CD8-positive, alpha-beta memory T cell (primary cell): ENCODE measurements around the gene ITGB6. TPM values are rescaled to one million over a fixed set of nuclear protein-coding genes. Genes with fewer than 3 reads are reported as not detected.
A peak's percentile ranks its signal among the peaks of the same experiment; 100 is the strongest.

Source experiments
- CTCF ChIA-PET: fragments of 350-600 bp; sonication (Branson Sonifier 250); formaldehyde crosslinking; loops from one replicate; lab custom pipeline; 2021; ENCODE audit warnings: antibody characterized with exemption; lab: Charles Lee
- POLR2A ChIA-PET: fragments of 350-600 bp; sonication (Branson Sonifier 250); formaldehyde crosslinking; loops from one replicate; lab custom pipeline; 2021; ENCODE audit warnings: antibody characterized with exemption; lab: Charles Lee
- DNase-seq, 5 donors: peaks; one replicate each; pipeline versions ENCODE4 v3.0.0 to v3.0.0-alpha.2; 2020 to 2022; ENCODE audit warnings: mixed read lengths in 1 of 5
- H3K27ac ChIP-seq: one replicate; pipeline ENCODE4 v1.7.0; 2013; ENCODE audit warnings: low read depth, mild to moderate bottlenecking, low read length, moderate library complexity
- H3K27me3 ChIP-seq: 2 replicates; pipeline ENCODE4 v1.7.0; 2013; ENCODE audit warnings: low read length, mild to moderate bottlenecking; ENCODE audit not compliant: insufficient read depth, poor library complexity, severe bottlenecking
- H3K36me3 ChIP-seq: 2 replicates; pipeline ENCODE4 v1.7.0; 2013; ENCODE audit warnings: mild to moderate bottlenecking, low read length, moderate library complexity; ENCODE audit not compliant: insufficient read depth
- H3K4me1 ChIP-seq: 2 replicates; pipeline ENCODE4 v1.7.0; 2013; ENCODE audit warnings: mild to moderate bottlenecking, low read length, moderate library complexity; ENCODE audit not compliant: insufficient read depth
- H3K4me3 ChIP-seq: 2 replicates; pipeline ENCODE4 v1.7.0; 2013; ENCODE audit warnings: mild to moderate bottlenecking, low read length
- H3K9me3 ChIP-seq: 2 replicates; pipeline ENCODE4 v1.7.0; 2013; ENCODE audit warnings: mild to moderate bottlenecking, low read length
- H3K27ac Mint-ChIP-seq, 8 donors: one replicate each; pipeline ENCODE4 v1.8.0; 2020 to 2021; ENCODE audit warnings: mixed read lengths in 8 of 8, mild to moderate bottlenecking in 6 of 8, inconsistent platforms in 3 of 8, moderate library complexity in 3 of 8
- H3K27me3 Mint-ChIP-seq, 2 donors: one replicate each; pipeline ENCODE4 v1.8.0; 2020 to 2021; ENCODE audit warnings: mixed read lengths in 2 of 2, mild to moderate bottlenecking in 1 of 2, moderate library complexity in 1 of 2
- H3K36me3 Mint-ChIP-seq, 3 donors: one replicate each; pipeline ENCODE4 v1.8.0; 2020 to 2021; ENCODE audit warnings: mixed read lengths in 3 of 3, inconsistent platforms in 1 of 3, mild to moderate bottlenecking in 1 of 3
- H3K4me1 Mint-ChIP-seq, 3 donors: one replicate each; pipeline ENCODE4 v1.8.0; 2020 to 2021; ENCODE audit warnings: mixed read lengths in 3 of 3, inconsistent platforms in 1 of 3, mild to moderate bottlenecking in 1 of 3
- H3K4me3 Mint-ChIP-seq, 7 donors: one replicate each; pipeline ENCODE4 v1.8.0; 2020 to 2021; ENCODE audit warnings: mixed read lengths in 7 of 7, mild to moderate bottlenecking in 6 of 7, moderate library complexity in 4 of 7, inconsistent platforms in 2 of 7
- H3K9me3 Mint-ChIP-seq, 5 donors: one replicate each; pipeline ENCODE4 v1.8.0; 2020 to 2022; ENCODE audit warnings: mixed read lengths in 5 of 5, mild to moderate bottlenecking in 3 of 5, moderate library complexity in 2 of 5, inconsistent platforms in 1 of 5
- polyA plus RNA-seq: library from polyadenylated mRNA; unstranded; fragments of 300-500 nt; fragmentation: Illumina TruSeq; gene quantifications from one replicate; pipeline ENCODE4 v1.2.3, GENCODE V29; 2021
- total RNA-seq, 2 experiments: library from RNA; stranded (reverse); gene quantifications; one replicate each; pipeline ENCODE4 v1.2.3, GENCODE V29; 2021

The ITGB6 gene
- total and polyA plus RNA-seq, 3 experiments from 2014 or later = not detected

DNA sequence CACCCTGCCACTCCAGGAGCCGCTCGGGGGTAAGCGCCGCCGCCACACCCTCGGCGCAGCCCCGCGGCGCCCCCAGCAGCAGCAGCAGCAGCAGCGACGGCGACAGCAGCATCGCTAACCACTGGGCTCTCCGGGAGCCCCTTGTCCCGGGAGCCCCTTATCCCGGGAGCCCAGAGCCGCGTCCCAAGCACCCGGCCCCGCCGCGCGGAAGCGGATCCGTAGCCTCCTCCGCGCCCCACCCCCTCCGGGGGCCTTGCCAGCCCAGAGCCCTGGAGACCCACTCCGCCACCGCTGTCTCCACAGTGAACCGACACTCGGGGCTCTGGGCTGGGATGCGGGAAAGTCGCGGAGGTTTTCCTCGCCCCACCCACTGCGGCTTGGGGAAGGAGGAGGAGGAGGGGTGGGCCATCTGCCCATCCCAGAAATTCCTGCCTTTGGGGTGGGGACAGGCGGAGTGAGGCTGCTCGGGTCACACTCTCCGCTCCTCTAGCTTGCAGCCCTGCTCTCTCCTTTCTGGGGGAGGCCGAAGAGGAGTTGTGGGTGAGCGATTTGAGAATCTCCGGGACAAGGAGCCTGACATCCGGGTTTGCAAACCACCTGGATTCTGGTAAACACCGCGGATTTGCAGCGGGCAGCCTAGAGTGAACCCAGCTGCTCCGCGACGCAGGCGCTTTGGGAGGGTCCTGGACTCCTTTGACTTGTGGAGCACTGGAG lies 137.6 kb downstream of the ITGB6 start, which contains the start of gene PLA2R1:
Gene PLA2R1, minus strand, starts transcription at position 324 of the 714 bp plus-strand sequence. Its CDS starts 212 bp downstream, at position 112.
- H3K27ac Mint-ChIP-seq = no peak within 1 kb of the TSS
- Histone ChIP-seq H3K4me3 (peak within 1 kb of the TSS; percentile 26), H3K9me3 (no peaks in the 10 kb centered on the region), H3K27ac (no peak within 1 kb of the TSS), H3K36me3 (no peaks in the 10 kb centered on the region), H3K4me1 (no peaks in the 10 kb centered on the region), H3K27me3 (peaks cover 20% of the 10 kb centered on the region)
- H3K36me3 Mint-ChIP-seq = peaks cover 0 to 1% (median 0%) of the 10 kb centered on the region in 3 donors
- peaks cover 25 to 67% of the 10 kb centered on the region in 2 donors for H3K27me3 Mint-ChIP-seq
- no peak for DNase-seq
- H3K4me1 Mint-ChIP-seq = peaks cover 0 to 8% (median 3%) of the 10 kb centered on the region in 3 donors
- POLR2A ChIA-PET = no interaction called here
- peaks cover 0 to 2% (median 0%) of the 10 kb centered on the region in 5 donors for H3K9me3 Mint-ChIP-seq
- CTCF ChIA-PET = no interaction called here
- H3K4me3 Mint-ChIP-seq = peak within 1 kb of the TSS in 6 of 7 donors; percentile 38 to 74 (median 54)

- Histone ChIP-seq H3K36me3 (no peaks in the 10 kb centered on the region), H3K27ac (no peak overlapping the region), H3K9me3 (no peaks in the 10 kb centered on the region), H3K4me1 (no peaks in the 10 kb centered on the region), H3K4me3 (no peak overlapping the region), H3K27me3 (peaks cover 20% of the 10 kb centered on the region)
- ChIA-PET CTCF (no interaction called here), POLR2A (no interaction called here)
- H3K36me3 Mint-ChIP-seq = peaks cover 0 to 1% (median 0%) of the 10 kb centered on the region in 3 donors
- H3K4me3 Mint-ChIP-seq = peak overlapping the region in 2 of 7 donors; percentile 30 to 52
- peaks cover 25 to 67% of the 10 kb centered on the region in 2 donors for H3K27me3 Mint-ChIP-seq
- DNase-seq = no peak
- peaks cover 0 to 2% (median 0%) of the 10 kb centered on the region in 5 donors for H3K9me3 Mint-ChIP-seq
- H3K4me1 Mint-ChIP-seq = peaks cover 0 to 8% (median 3%) of the 10 kb centered on the region in 3 donors
- no peak overlapping the region for H3K27ac Mint-ChIP-seq
Observed at GRCh38 chr2:160061944-160062291, 138.2 kb downstream of the ITGB6 start.

DNA sequence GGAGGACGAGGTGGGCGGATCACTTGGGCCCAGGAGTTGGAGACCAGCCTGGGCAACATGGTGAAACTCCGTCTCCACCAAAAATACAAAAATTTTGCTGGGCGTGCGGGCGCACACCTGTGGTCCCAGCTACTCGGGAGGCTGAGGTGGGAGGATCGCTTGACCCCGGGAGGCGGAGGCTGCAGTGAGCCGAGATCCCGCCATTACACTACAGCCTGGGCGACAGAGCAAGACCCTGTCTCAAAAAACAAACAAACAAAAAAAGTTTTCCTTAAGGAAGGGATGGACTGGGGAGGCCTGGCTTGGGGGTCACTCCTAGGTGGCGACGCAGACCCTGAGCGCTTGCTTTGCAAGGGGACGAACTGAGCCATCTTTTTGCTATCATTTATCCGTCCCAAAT lies 138.5 kb downstream of the ITGB6 start:
- CTCF ChIA-PET = no interaction called here
- no peak overlapping the region for H3K27ac Mint-ChIP-seq

GRCh38 chr2:160060297-160060696 lies 139.8 kb downstream of the ITGB6 start:
- no peak overlapping the region for H3K4me3 Mint-ChIP-seq
- POLR2A ChIA-PET = no interaction called here

More for the DNA sequence above, 138.5 kb downstream of the ITGB6 start:
- peaks cover 0 to 8% (median 3%) of the 10 kb centered on the region in 3 donors for H3K4me1 Mint-ChIP-seq
- H3K27me3 Mint-ChIP-seq = peaks cover 25 to 66% of the 10 kb centered on the region in 2 donors
- H3K27ac ChIP-seq = no peak overlapping the region
- POLR2A ChIA-PET = no interaction called here
- H3K4me3 ChIP-seq = no peak overlapping the region
- H3K9me3 ChIP-seq = no peaks in the 10 kb centered on the region
- DNase-seq = no peak
- H3K4me3 Mint-ChIP-seq = no peak overlapping the region
- peaks cover 20% of the 10 kb centered on the region for H3K27me3 ChIP-seq
- H3K9me3 Mint-ChIP-seq = peaks cover 0 to 2% (median 0%) of the 10 kb centered on the region in 5 donors
- H3K36me3 Mint-ChIP-seq = peaks cover 0 to 1% (median 0%) of the 10 kb centered on the region in 3 donors
- H3K4me1 ChIP-seq = no peaks in the 10 kb centered on the region
- no peaks in the 10 kb centered on the region for H3K36me3 ChIP-seq

GRCh38 chr2:160057356-160057755 lies 142.7 kb downstream of the ITGB6 start:
- Mint-ChIP-seq H3K4me3 (no peak overlapping the region), H3K27ac (no peak overlapping the region), H3K27me3 (peaks cover 22 to 45% of the 10 kb centered on the region in 2 donors), H3K4me1 (no peaks in the 10 kb centered on the region), H3K36me3 (peaks cover 0 to 1% (median 0%) of the 10 kb centered on the region in 3 donors), H3K9me3 (peaks cover 0 to 4% (median 0%) of the 10 kb centered on the region in 5 donors)
- Histone ChIP-seq H3K4me3 (no peak overlapping the region), H3K4me1 (no peaks in the 10 kb centered on the region), H3K36me3 (no peaks in the 10 kb centered on the region), H3K27ac (no peak overlapping the region), H3K9me3 (no peaks in the 10 kb centered on the region), H3K27me3 (peaks cover 14% of the 10 kb centered on the region)
- CTCF ChIA-PET = no interaction called here
- DNase-seq = no peak
- POLR2A ChIA-PET = no interaction called here

More at GRCh38 chr2:160060297-160060696, 139.8 kb downstream of the ITGB6 start:
- no peak overlapping the region for H3K27ac Mint-ChIP-seq
- peaks cover 0 to 1% (median 0%) of the 10 kb centered on the region in 3 donors for H3K36me3 Mint-ChIP-seq
- CTCF ChIA-PET = no interaction called here
- Histone ChIP-seq H3K27me3 (peaks cover 20% of the 10 kb centered on the region), H3K4me1 (no peaks in the 10 kb centered on the region), H3K4me3 (no peak overlapping the region), H3K9me3 (no peaks in the 10 kb centered on the region), H3K27ac (no peak overlapping the region), H3K36me3 (no peaks in the 10 kb centered on the region)
- peaks cover 0 to 4% (median 0%) of the 10 kb centered on the region in 5 donors for H3K9me3 Mint-ChIP-seq
- peaks cover 0 to 8% (median 3%) of the 10 kb centered on the region in 3 donors for H3K4me1 Mint-ChIP-seq
- H3K27me3 Mint-ChIP-seq = peaks cover 25 to 60% of the 10 kb centered on the region in 2 donors
- DNase-seq = no peak

GRCh38 chr2:160055726-160056108 lies 144.4 kb downstream of the ITGB6 start:
- peaks cover 0 to 4% (median 0%) of the 10 kb centered on the region in 5 donors for H3K9me3 Mint-ChIP-seq
- Histone ChIP-seq H3K4me3 (no peak overlapping the region), H3K27me3 (peaks cover 10% of the 10 kb centered on the region), H3K4me1 (no peaks in the 10 kb centered on the region), H3K27ac (no peak overlapping the region), H3K36me3 (no peaks in the 10 kb centered on the region), H3K9me3 (no peaks in the 10 kb centered on the region)
- no peaks in the 10 kb centered on the region for H3K4me1 Mint-ChIP-seq
- no peak overlapping the region for H3K4me3 Mint-ChIP-seq
- ChIA-PET CTCF (no interaction called here), POLR2A (no interaction called here)
- H3K36me3 Mint-ChIP-seq = peaks cover 0 to 1% (median 0%) of the 10 kb centered on the region in 3 donors
- no peak overlapping the region for H3K27ac Mint-ChIP-seq
- peaks cover 14 to 49% of the 10 kb centered on the region in 2 donors for H3K27me3 Mint-ChIP-seq
- DNase-seq = no peak

DNA sequence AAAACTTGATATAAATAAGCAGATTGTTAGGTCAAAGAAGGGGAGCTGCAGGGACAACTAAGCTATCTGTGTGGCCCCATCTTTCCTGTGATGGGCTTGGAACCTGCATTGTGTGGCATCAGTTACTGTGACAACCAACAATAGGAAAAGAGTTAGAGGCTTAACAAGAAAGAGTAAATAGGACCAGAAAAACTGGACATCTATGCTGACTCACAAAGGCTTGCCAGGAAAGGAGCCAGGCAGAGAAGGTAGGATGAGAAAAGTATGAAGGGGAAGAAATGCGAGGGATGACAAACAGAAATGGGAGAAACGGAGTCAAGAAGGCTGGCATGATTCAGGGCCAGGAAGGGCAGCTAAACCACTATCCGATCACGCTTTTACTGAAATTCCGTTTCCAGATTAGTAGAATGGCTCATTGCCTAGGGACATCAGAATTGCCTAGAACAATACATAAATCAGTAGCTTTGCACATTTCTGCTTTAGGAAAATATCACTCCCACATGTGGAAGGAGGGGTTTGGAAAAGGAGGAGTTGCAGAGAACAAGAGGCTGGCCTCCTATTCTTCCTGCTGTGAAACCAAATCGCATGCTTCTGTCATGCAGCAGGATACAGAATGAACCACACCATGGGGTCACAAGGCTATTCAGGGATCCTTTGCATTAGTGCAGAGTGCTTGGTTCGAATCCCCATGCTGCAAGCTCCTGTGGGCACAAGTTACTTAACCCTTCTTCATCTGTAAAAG lies 144.9 kb downstream of the ITGB6 start:
- Histone ChIP-seq H3K9me3 (no peaks in the 10 kb centered on the region), H3K4me3 (no peak overlapping the region), H3K27ac (no peak overlapping the region), H3K27me3 (peaks cover 6% of the 10 kb centered on the region), H3K36me3 (no peaks in the 10 kb centered on the region), H3K4me1 (no peaks in the 10 kb centered on the region)
- H3K27me3 Mint-ChIP-seq = peaks cover 12 to 43% of the 10 kb centered on the region in 2 donors
- peaks cover 0 to 4% (median 0%) of the 10 kb centered on the region in 5 donors for H3K9me3 Mint-ChIP-seq
- peak overlapping the region in 1 of 8 donors; percentile 43 for H3K27ac Mint-ChIP-seq
- POLR2A ChIA-PET = no interaction called here
- H3K4me3 Mint-ChIP-seq = no peak overlapping the region
- CTCF ChIA-PET = no interaction called here
- DNase-seq = no peak
- no peaks in the 10 kb centered on the region for H3K4me1 Mint-ChIP-seq
- peaks cover 0 to 1% (median 0%) of the 10 kb centered on the region in 3 donors for H3K36me3 Mint-ChIP-seq

GRCh38 chr2:160053946-160054345 lies 146.1 kb downstream of the ITGB6 start:
- peaks cover 0 to 2% (median 0%) of the 10 kb centered on the region in 5 donors for H3K9me3 Mint-ChIP-seq
- Histone ChIP-seq H3K4me1 (no peaks in the 10 kb centered on the region), H3K4me3 (no peak overlapping the region), H3K36me3 (no peaks in the 10 kb centered on the region), H3K27me3 (peaks cover 6% of the 10 kb centered on the region), H3K27ac (no peak overlapping the region), H3K9me3 (no peaks in the 10 kb centered on the region)
- H3K27ac Mint-ChIP-seq = no peak overlapping the region
- ChIA-PET CTCF (no interaction called here), POLR2A (no interaction called here)
- H3K27me3 Mint-ChIP-seq = peaks cover 7 to 31% of the 10 kb centered on the region in 2 donors
- DNase-seq = no peak
- no peak overlapping the region for H3K4me3 Mint-ChIP-seq
- H3K4me1 Mint-ChIP-seq = no peaks in the 10 kb centered on the region
- H3K36me3 Mint-ChIP-seq = no peaks in the 10 kb centered on the region
